NCI-H1092 treated with DMSO at 0.1 percent for 48 hours (cell line): ENCODE results near the gene BEAN1.

Experiments
- DNase-seq: peaks from one replicate; lab custom pipeline; 2025; lab: John Stamatoyannopoulos, UW

Gene BEAN1

GRCh38 chr16:66395806-66396555, 31.1 kb upstream of the BEAN1 start:
- DNase-seq, result no peak

- DNase-seq, result no peak
These were observed 29.2 kb upstream of the BEAN1 start for GRCh38 chr16:66397736-66398433.

- no peak for DNase-seq
These were observed 28.1 kb upstream of the BEAN1 start for GRCh38 chr16:66399031-66399430.

GRCh38 chr16:66399930-66400329, 27.2 kb upstream of the BEAN1 start:
- DNase-seq, result peak; percentile 40

GRCh38 chr16:66400503-66401380, 26.4 kb upstream of the BEAN1 start:
- no peak for DNase-seq

- no peak for DNase-seq
These were observed 25.5 kb upstream of the BEAN1 start for GRCh38 chr16:66401610-66402009.

GRCh38 chr16:66402166-66402565, 24.9 kb upstream of the BEAN1 start:
- DNase-seq, result no peak

GRCh38 chr16:66402591-66403230, 24.4 kb upstream of the BEAN1 start:
- DNase-seq, result no peak

- DNase-seq, result no peak
These were observed 23.5 kb upstream of the BEAN1 start for GRCh38 chr16:66403531-66404145.

GRCh38 chr16:66405057-66405783, 21.9 kb upstream of the BEAN1 start:
- no peak for DNase-seq

- DNase-seq, result peak; percentile 74
These were observed 20.4 kb upstream of the BEAN1 start for GRCh38 chr16:66406534-66407221.

- no peak for DNase-seq
These were observed 18.7 kb upstream of the BEAN1 start for GRCh38 chr16:66408163-66409048.

- no peak for DNase-seq
These were observed 17.9 kb upstream of the BEAN1 start for GRCh38 chr16:66409156-66409555.

GRCh38 chr16:66412182-66412581, 14.9 kb upstream of the BEAN1 start:
- DNase-seq, result no peak

GRCh38 chr16:66414891-66415290, 12.2 kb upstream of the BEAN1 start:
- no peak for DNase-seq

GRCh38 chr16:66416136-66416535, 11.0 kb upstream of the BEAN1 start:
- DNase-seq, result no peak

- no peak for DNase-seq
These were observed 10.0 kb upstream of the BEAN1 start for GRCh38 chr16:66416939-66417700.

- DNase-seq, result no peak
These were observed 8.7 kb upstream of the BEAN1 start for GRCh38 chr16:66418165-66418962.
